HepG2 (cell line): ENCODE results near the gene FBRSL1. TPM values are rescaled to one million over a fixed set of nuclear protein-coding genes. Genes with fewer than 3 reads are reported as not detected.

Source experiments
- ATAC-seq: fragments of 200-7000 bp; cut with Tn5 transposase; 3 replicates; pipeline ENCODE4 v1.9.1; 2020; ENCODE audit warnings: mild to moderate bottlenecking, moderate library complexity
- BruUV-seq: library from RNA; stranded (reverse); fragments of 400-500 nt; replicated peaks from 2 replicates; lab custom pipeline; 2021; lab: Mats Ljungman, UMichigan
- CTCF ChIA-PET: fragments of 300-600 bp; formaldehyde crosslinking; extraction: SDS; loops from one replicate; lab custom pipeline; 2021; ENCODE audit warnings: low total read pairs, inconsistent platforms, low intra/inter-chr PET ratio; lab: Yijun Ruan, JAX
- POLR2A ChIA-PET: fragments of 350-600 bp; sonication (Branson Sonifier 250); formaldehyde crosslinking; loops from one replicate; lab custom pipeline; 2020; ENCODE audit warnings: antibody characterized with exemption, inconsistent platforms; lab: Yijun Ruan, JAX
- DNase-seq: peaks from one replicate; pipeline ENCODE4 v3.0.0-alpha.2; 2015; ENCODE audit warnings: low spot score
- FAIRE-seq: peaks from 3 replicates; lab custom pipeline; 2011; peaks lifted over from hg19 to GRCh38; lab: Jason Lieb, UNC
- H2AFZ ChIP-seq: one replicate; pipeline ENCODE4 v1.6.1; 2011; ENCODE audit warnings: low read length, inconsistent platforms
- H3K27ac ChIP-seq: fragments of 300-600 bp; 3 replicates; pipeline ENCODE4 v1.8.0; 2011; ENCODE audit warnings: mixed run types, mild to moderate bottlenecking, mixed read lengths, low read length, inconsistent platforms; ENCODE audit not compliant: insufficient read depth; ENCODE audit errors: extremely low read length
- H3K27me3 ChIP-seq, 2 experiments: fragments of 200-600 bp in 1 of 2; 2 replicates in 1 of 2; 3 replicates in 1 of 2; pipeline versions ENCODE4 v1.6.0 to v1.8.0; 2011; ENCODE audit warnings: low read length in 2 of 2, mild to moderate bottlenecking in 2 of 2, moderate library complexity in 2 of 2, inconsistent platforms in 1 of 2; ENCODE audit not compliant: insufficient read depth in 2 of 2, control insufficient read depth in 1 of 2
- H3K36me3 ChIP-seq, 2 experiments: fragments of 200-600 bp in 1 of 2; replicated peaks in 1 of 2; 2 replicates in 1 of 2; 3 replicates in 1 of 2; pipeline versions ENCODE4 v1.5.1 to v1.8.0; 2011; ENCODE audit warnings: low read length in 2 of 2, inconsistent platforms in 1 of 2; ENCODE audit not compliant: insufficient read depth in 2 of 2, control insufficient read depth in 1 of 2
- H3K4me1 ChIP-seq: 2 replicates; pipeline ENCODE4 v1.5.1; 2012; ENCODE audit warnings: low read length, inconsistent platforms; ENCODE audit not compliant: insufficient read depth
- H3K4me2 ChIP-seq: 2 replicates; pipeline ENCODE4 v1.6.0; 2011; ENCODE audit warnings: low read depth, low read length, inconsistent platforms
- H3K4me3 ChIP-seq, 3 experiments: fragments of 200-600 bp in 1 of 3; sonication (generic), shearing (Covaris generic) in 1 of 3; replicated peaks in 1 of 3; 2 replicates each; pipeline ENCODE4 v1.5.1; 2011 to 2016; ENCODE audit warnings: low read length in 3 of 3, inconsistent platforms in 2 of 3, low read depth in 2 of 3, mild to moderate bottlenecking in 2 of 3, control low read depth in 1 of 3, mixed read lengths in 1 of 3; ENCODE audit not compliant: insufficient read depth in 1 of 3
- H3K79me2 ChIP-seq: one replicate; pipeline ENCODE4 v1.6.1; 2011; ENCODE audit warnings: low read length, inconsistent platforms; ENCODE audit not compliant: insufficient read depth
- H3K9ac ChIP-seq: 2 replicates; pipeline ENCODE4 v1.6.0; 2011; ENCODE audit warnings: mild to moderate bottlenecking, low read depth, low read length, inconsistent platforms; ENCODE audit not compliant: insufficient read depth
- H3K9me3 ChIP-seq: 2 replicates; pipeline ENCODE4 v1.5.1; 2012; ENCODE audit warnings: mild to moderate bottlenecking, low read length
- H4K20me1 ChIP-seq: 2 replicates; pipeline ENCODE4 v1.6.0; 2011; ENCODE audit warnings: inconsistent platforms, mild to moderate bottlenecking, low read length, moderate library complexity; ENCODE audit not compliant: insufficient read depth
- CHD4 ChIP-seq: fragments of 200-600 bp; sonication (generic); IDR thresholded peaks from 2 replicates; pipeline ENCODE4 v1.7.0; 2017; ENCODE audit warnings: mild to moderate bottlenecking, low read length, borderline replicate concordance
- CREM ChIP-seq, 2 experiments: sonication (generic) in 1 of 2; formaldehyde crosslinking in 1 of 2; IDR thresholded peaks; 2 replicates each; pipeline versions ENCODE4 v1.4.0 to v1.6.1; 2016 to 2020; ENCODE audit warnings: antibody characterized with exemption in 1 of 2, mild to moderate bottlenecking in 1 of 2, missing genetic modification reagents in 1 of 2
- KLF12 ChIP-seq: sonication (generic); formaldehyde crosslinking; IDR thresholded peaks from 2 replicates; pipeline ENCODE4 v1.4.0; 2020; ENCODE audit warnings: missing genetic modification reagents, borderline replicate concordance
- KMT2A ChIP-seq: sonication (generic); formaldehyde crosslinking; IDR thresholded peaks from 2 replicates; pipeline ENCODE4 v1.4.0; 2020; ENCODE audit warnings: missing genetic modification reagents
- NFE2L1 ChIP-seq: sonication (generic); formaldehyde crosslinking; IDR thresholded peaks from 2 replicates; pipeline ENCODE4 v1.4.0; 2020; ENCODE audit warnings: missing genetic modification reagents, mild to moderate bottlenecking, borderline replicate concordance
- RNF2 ChIP-seq: fragments of 450-650 bp; conservative IDR thresholded peaks from 2 replicates; pipeline ENCODE4 v1.6.1; 2016; ENCODE audit warnings: low read depth
- SMAD1 ChIP-seq: sonication (generic); formaldehyde crosslinking; IDR thresholded peaks from 2 replicates; pipeline ENCODE4 v1.4.0; 2020; ENCODE audit warnings: missing genetic modification reagents, low read depth, mild to moderate bottlenecking, borderline replicate concordance
- STAG1 ChIP-seq: sonication (generic); formaldehyde crosslinking; IDR thresholded peaks from 2 replicates; pipeline ENCODE4 v1.4.0; 2020; ENCODE audit warnings: missing genetic modification reagents
- ZFAT ChIP-seq: sonication (generic); formaldehyde crosslinking; conservative IDR thresholded peaks from 2 replicates; pipeline ENCODE4 v1.8.1; 2023; ENCODE audit warnings: missing genetic modification reagents, inconsistent platforms
- ZFP62 ChIP-seq: sonication (generic); formaldehyde crosslinking; IDR thresholded peaks from 2 replicates; pipeline ENCODE4 v1.4.0; 2020; ENCODE audit warnings: missing genetic modification reagents
- WGBS: methylation state at CpG from one replicate; pipeline ENCODE4 v1.1.6; 2017; ENCODE audit warnings: low lambda C conversion rate; 5-methylcytosine and 5-hydroxymethylcytosine counted together
- in situ Hi-C: cut with HindIII; loops from 2 replicates; pipeline ENCODE4 v1.10.0; 2017; ENCODE audit warnings: low pct_unique_long_range_greater_than_20kb; ENCODE audit not compliant: extremely low pct_ligation_motif_present
- intact Hi-C: fragments of 100-400 bp; cut with micrococcal nuclease; formaldehyde crosslinking; loops from one replicate; pipeline ENCODE4 v1.10.0; 2022; ENCODE audit not compliant: unreplicated experiment
- polyA plus RNA-seq, 8 experiments: library from polyadenylated mRNA; depleted of rRNA in 3 of 8; stranded (reverse) in 7 of 8; unstranded in 1 of 8; fragments of >200 nt; fragmentation: Illumina TruSeq in 4 of 8; extraction: Trizol in 4 of 8; gene quantifications; 2 replicates each; pipeline versions ENCODE4 v1.2.1 to v1.2.3, GENCODE V29; 2011 to 2016; ENCODE audit warnings: low read depth in 4 of 8, missing spikeins in 1 of 8, mixed read lengths in 1 of 8; ENCODE audit not compliant: insufficient read depth in 1 of 8
- total RNA-seq, 5 experiments: library from RNA; depleted of rRNA; stranded (reverse); fragments of >200 nt; fragmentation: Illumina TruSeq; extraction: Trizol; gene quantifications; 2 replicates each; pipeline ENCODE4 v1.2.3, GENCODE V29; 2016; ENCODE audit warnings: low read depth in 1 of 5
- TF ChIP-seq, protein P1 (sequence below): IDR thresholded peaks from 2 replicates; pipeline ENCODE4 v1.6.1; 2012; ENCODE audit warnings: low read depth, low read length, improper control_type of control experiment
- TF ChIP-seq, protein P2 (sequence below): sonication (generic); formaldehyde crosslinking; conservative IDR thresholded peaks from 2 replicates; pipeline ENCODE4 v1.4.0; 2020; ENCODE audit warnings: missing genetic modification reagents
- TF ChIP-seq, protein P3 (sequence below): sonication (generic); IDR thresholded peaks from 2 replicates; pipeline ENCODE4 v1.6.1; 2016; ENCODE audit warnings: low read depth, borderline replicate concordance

The FBRSL1 gene
- total and polyA plus RNA-seq, 2 of the 13 experiments (the other 11 are each of a cell fraction or from before 2014, with no cell fraction given) = 3.6 to 7.9 TPM

GRCh38 chr12:132533584-132533958 lies 43.6 kb downstream of the FBRSL1 start (continued):
- TF ChIP-seq, protein P1, sequence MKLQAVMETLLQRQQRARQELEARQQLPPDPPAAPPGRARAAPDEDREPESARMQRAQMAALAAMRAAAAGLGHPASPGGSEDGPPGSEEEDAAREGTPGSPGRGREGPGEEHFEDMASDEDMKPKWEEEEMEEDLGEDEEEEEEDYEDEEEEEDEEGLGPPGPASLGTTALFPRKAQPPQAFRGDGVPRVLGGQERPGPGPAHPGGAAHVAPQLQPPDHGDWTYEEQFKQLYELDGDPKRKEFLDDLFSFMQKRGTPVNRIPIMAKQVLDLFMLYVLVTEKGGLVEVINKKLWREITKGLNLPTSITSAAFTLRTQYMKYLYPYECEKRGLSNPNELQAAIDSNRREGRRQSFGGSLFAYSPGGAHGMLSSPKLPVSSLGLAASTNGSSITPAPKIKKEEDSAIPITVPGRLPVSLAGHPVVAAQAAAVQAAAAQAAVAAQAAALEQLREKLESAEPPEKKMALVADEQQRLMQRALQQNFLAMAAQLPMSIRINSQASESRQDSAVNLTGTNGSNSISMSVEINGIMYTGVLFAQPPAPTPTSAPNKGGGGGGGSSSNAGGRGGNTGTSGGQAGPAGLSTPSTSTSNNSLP = no peak
- TF ChIP-seq CHD4 (no peak), KLF12 (CRISPR knock-in tag) (no peak), ZFP62 (CRISPR knock-in tag) (no peak), KMT2A (CRISPR knock-in tag) (no peak), SMAD1 (CRISPR knock-in tag) (no peak), ZFAT (no peak)

- peaks cover 26% of the 10 kb centered on the region for H3K9me3 ChIP-seq
- H3K79me2 ChIP-seq = no peaks in the 10 kb centered on the region
- intact Hi-C loops (no loop called here), in situ Hi-C loops (no loop called here)
- no peak for FAIRE-seq
- TF ChIP-seq RNF2 (no peak), NFE2L1 (no peak), STAG1 (CRISPR knock-in tag) (no peak), CREM (IDR thresholded peaks at IDR 0.05) (no peak), CREM (CRISPR knock-in tag; IDR thresholded peaks at IDR 0.05) (no peak)
- TF ChIP-seq, protein P2, sequence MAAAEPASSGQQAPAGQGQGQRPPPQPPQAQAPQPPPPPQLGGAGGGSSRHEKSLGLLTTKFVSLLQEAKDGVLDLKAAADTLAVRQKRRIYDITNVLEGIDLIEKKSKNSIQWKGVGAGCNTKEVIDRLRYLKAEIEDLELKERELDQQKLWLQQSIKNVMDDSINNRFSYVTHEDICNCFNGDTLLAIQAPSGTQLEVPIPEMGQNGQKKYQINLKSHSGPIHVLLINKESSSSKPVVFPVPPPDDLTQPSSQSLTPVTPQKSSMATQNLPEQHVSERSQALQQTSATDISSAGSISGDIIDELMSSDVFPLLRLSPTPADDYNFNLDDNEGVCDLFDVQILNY (CRISPR knock-in tag) = no peak
- TF ChIP-seq, protein P3, sequence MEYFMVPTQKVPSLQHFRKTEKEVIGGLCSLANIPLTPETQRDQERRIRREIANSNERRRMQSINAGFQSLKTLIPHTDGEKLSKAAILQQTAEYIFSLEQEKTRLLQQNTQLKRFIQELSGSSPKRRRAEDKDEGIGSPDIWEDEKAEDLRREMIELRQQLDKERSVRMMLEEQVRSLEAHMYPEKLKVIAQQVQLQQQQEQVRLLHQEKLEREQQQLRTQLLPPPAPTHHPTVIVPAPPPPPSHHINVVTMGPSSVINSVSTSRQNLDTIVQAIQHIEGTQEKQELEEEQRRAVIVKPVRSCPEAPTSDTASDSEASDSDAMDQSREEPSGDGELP = no peak
- no peaks in the 10 kb centered on the region for H3K27me3 ChIP-seq
- H4K20me1 ChIP-seq = peaks cover 6% of the 10 kb centered on the region; the same call in 1 of the 2 replicates
- H3K36me3 ChIP-seq = peaks cover 0 to 1% of the 10 kb centered on the region in 2 experiments; a peak in 1 of 5 replicates
- H3K27ac ChIP-seq = no peak overlapping the region
- no peak for DNase-seq
- CTCF ChIA-PET = no interaction called here
- 96% methylated on average over 13 of the region's 13 CpGs for WGBS
- no peak overlapping the region for H3K9ac ChIP-seq
- no peaks in the 10 kb centered on the region for H3K4me1 ChIP-seq
- no TSS peak for BruUV-seq
- POLR2A ChIA-PET = no interaction called here
- H3K4me3 ChIP-seq = no peak overlapping the region
- no peak overlapping the region for H2AFZ ChIP-seq
- no peak for ATAC-seq
- H3K4me2 ChIP-seq = no peak overlapping the region
Measured at GRCh38 chr12:132534076-132534475, 44.1 kb downstream of the FBRSL1 start.
